Mononuclear cell (primary cell): Measurements from ENCODE around the gene SH3RF2. TPM values are rescaled to one million over a fixed set of nuclear protein-coding genes. Genes with fewer than 3 reads are reported as not detected.
"Not testable (repeated sequence)": the region's sequence is repeated elsewhere in the genome, so short reads cannot be mapped to it uniquely, and the experiment has no call there.

ENCODE experiments used
- H3K27me3 ChIP-seq: 2 replicates; pipeline ENCODE4 v1.6.0; 2011; ENCODE audit warnings: low read length, control low read depth; ENCODE audit not compliant: insufficient read depth
- H3K4me1 ChIP-seq: 2 replicates; pipeline ENCODE4 v1.5.1; 2011; ENCODE audit warnings: mild to moderate bottlenecking, low read length, control low read depth; ENCODE audit not compliant: insufficient read depth
- H3K4me3 ChIP-seq: 2 replicates; pipeline ENCODE4 v1.5.1; 2011; ENCODE audit warnings: mild to moderate bottlenecking, low read length, moderate library complexity
- H3K9me3 ChIP-seq: 2 replicates; pipeline ENCODE4 v1.5.1; 2011; ENCODE audit warnings: low read depth, mild to moderate bottlenecking, control low read depth, low read length
- total RNA-seq: library from RNA; depleted of rRNA; stranded (reverse); fragments of >200 nt; gene quantifications from one replicate; pipeline ENCODE4 v1.2.3, GENCODE V29; 2012

The SH3RF2 gene
- total RNA-seq, 1 donor, result 0.31 TPM

DNA sequence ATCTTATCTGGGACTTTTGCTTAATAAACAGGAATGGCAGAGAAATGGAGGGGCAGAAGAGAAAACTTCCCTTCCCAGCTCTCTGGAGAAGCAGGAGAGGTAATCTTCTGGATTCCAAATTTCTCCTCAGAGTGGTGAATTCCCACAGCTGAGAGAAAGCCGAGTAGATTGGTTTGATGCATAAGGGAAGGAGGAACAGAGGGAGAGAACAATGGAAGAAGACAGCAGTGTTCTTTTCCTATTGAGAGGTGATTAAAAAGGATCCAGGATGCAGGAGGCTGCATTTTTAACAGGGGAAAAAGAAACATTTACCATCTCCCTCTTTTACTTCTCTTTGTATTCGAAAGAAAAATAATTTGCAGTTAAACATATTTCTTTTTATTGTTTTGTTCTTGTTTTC lies 13.1 kb downstream of the SH3RF2 start:
- H3K4me1 ChIP-seq, result no peaks in the 10 kb centered on the region
- H3K27me3 ChIP-seq, result peaks cover 9% of the 10 kb centered on the region
- no peaks in the 10 kb centered on the region for H3K9me3 ChIP-seq
- H3K4me3 ChIP-seq, result no peak overlapping the region

DNA sequence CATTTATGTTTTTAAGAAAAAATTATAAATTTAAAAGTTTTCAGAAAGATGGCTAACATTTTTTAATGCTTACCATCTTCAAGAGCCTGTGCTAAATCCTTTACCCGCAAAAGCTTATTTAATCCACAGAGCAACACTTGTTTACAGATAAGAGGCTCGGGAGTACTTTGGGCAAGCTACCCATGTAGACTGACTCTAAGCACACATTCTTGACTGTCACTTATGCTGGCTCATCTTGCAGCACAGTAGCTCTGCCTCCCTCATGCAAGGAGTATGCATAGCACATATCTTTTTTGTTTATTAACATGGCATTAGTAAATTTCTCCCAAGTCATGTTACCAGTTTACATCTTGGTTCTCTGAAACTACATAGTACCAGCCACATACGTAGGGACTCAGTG lies 14.7 kb downstream of the SH3RF2 start:
- Histone ChIP-seq H3K4me3 (no peak overlapping the region), H3K27me3 (peaks cover 9% of the 10 kb centered on the region), H3K9me3 (no peaks in the 10 kb centered on the region), H3K4me1 (no peaks in the 10 kb centered on the region)

- H3K4me1 ChIP-seq, result no peaks in the 10 kb centered on the region
- H3K4me3 ChIP-seq, result no peak overlapping the region
- H3K9me3 ChIP-seq, result no peaks in the 10 kb centered on the region
- peaks cover 9% of the 10 kb centered on the region for H3K27me3 ChIP-seq
These were observed 16.8 kb downstream of the SH3RF2 start for GRCh38 chr5:145953202-145953601.

DNA sequence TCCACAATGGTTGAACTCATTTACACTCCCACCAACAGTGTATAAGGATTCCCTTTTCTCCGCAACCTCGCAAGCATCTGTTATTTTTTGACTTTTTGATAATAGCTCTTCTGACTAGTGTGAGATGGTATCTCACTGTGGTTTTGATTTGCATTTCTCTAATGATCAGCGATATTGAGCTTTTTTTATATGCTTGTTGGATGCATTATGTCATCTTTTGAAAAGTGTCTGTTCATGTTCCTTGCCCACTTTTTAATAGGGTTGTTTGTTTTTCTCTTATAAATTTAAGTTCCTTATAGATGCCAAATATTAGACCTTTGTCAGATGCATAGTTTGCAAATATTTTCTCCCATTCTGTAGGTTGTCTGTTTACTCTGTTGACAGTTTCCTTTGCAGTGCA lies 17.8 kb downstream of the SH3RF2 start:
- not testable (repeated sequence) for H3K4me3 ChIP-seq, H3K4me1 ChIP-seq, H3K27me3 ChIP-seq, H3K9me3 ChIP-seq

GRCh38 chr5:145957388-145957787 lies 21.0 kb downstream of the SH3RF2 start:
- no peaks in the 10 kb centered on the region for H3K4me1 ChIP-seq
- H3K9me3 ChIP-seq, result no peaks in the 10 kb centered on the region
- no peaks in the 10 kb centered on the region for H3K27me3 ChIP-seq
- no peak overlapping the region for H3K4me3 ChIP-seq

DNA sequence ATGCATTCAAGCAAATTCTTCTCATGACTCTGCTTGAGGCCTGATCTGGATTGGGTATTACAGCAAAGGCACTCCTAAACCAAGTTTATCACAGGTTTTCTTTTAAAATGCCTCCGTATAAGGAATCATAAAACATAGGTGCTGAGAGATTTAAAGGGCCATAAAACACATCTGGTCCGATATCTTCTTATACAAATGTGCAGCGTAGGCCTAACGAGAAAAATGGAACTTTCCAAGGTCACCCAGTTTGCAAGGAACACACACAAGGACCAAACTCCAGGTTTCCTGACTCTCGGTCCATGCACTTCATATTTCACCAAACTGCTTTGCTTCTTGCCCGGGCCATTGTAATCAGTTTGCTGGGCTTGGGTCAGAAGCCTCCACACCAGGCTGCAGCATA lies 22.1 kb downstream of the SH3RF2 start:
- no peaks in the 10 kb centered on the region for H3K27me3 ChIP-seq
- H3K4me1 ChIP-seq, result no peaks in the 10 kb centered on the region
- H3K4me3 ChIP-seq, result no peak overlapping the region
- H3K9me3 ChIP-seq, result no peaks in the 10 kb centered on the region

GRCh38 chr5:145960166-145960565 lies 23.8 kb downstream of the SH3RF2 start:
- H3K4me1 ChIP-seq, result no peaks in the 10 kb centered on the region
- no peak overlapping the region for H3K4me3 ChIP-seq
- no peaks in the 10 kb centered on the region for H3K9me3 ChIP-seq
- H3K27me3 ChIP-seq, result no peaks in the 10 kb centered on the region

GRCh38 chr5:145960848-145961600 lies 24.6 kb downstream of the SH3RF2 start:
- Histone ChIP-seq H3K4me3 (no peak overlapping the region), H3K4me1 (no peaks in the 10 kb centered on the region), H3K9me3 (no peaks in the 10 kb centered on the region), H3K27me3 (peaks cover 2% of the 10 kb centered on the region)

DNA sequence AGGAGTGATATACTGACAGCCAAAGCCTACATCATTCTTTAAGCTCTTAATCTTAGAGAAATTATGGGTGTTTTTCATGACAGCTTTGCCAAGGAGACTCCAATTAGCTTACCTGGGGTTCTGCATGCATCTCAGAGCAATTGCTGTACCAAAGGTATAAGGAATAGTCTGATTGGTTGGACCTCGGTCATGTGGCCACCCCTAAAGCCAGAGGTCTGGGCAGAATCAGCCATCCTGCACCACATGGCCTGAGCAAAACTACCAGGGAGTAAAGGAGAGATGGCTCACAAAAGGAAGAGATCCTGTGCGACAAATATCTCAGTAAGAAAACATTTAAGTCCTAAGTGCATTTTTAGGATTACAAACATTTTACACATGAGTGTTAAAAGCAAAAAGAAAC lies 25.6 kb downstream of the SH3RF2 start:
- Histone ChIP-seq H3K4me3 (no peak overlapping the region), H3K27me3 (peaks cover 2% of the 10 kb centered on the region), H3K4me1 (no peaks in the 10 kb centered on the region), H3K9me3 (no peaks in the 10 kb centered on the region)

GRCh38 chr5:145964008-145964407 lies 27.6 kb downstream of the SH3RF2 start:
- not testable (repeated sequence) for H3K9me3 ChIP-seq, H3K4me1 ChIP-seq, H3K4me3 ChIP-seq

DNA sequence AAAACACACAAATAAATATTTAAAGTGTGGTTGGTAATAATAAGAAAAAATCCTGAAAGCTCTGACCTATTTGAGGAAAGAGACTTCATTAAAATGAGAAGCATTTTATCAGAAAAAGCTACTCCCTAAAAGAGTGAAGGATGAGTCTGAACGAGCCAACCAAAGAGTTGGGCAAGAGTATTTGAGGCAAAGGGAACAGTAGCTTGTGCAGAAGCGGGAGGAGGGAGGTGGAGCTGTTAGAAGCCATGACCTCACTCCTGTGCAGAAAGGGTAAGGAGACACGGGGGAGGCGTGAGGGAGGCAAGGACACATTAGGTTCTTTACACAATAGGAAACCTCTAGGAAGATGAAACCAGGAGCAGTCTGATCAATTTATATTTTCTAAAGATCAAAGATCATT lies 29.4 kb downstream of the SH3RF2 start:
- no peaks in the 10 kb centered on the region for H3K4me1 ChIP-seq
- H3K9me3 ChIP-seq, result no peaks in the 10 kb centered on the region
- H3K27me3 ChIP-seq, result peaks cover 2% of the 10 kb centered on the region
- no peak overlapping the region for H3K4me3 ChIP-seq

More at GRCh38 chr5:145964008-145964407, 27.6 kb downstream of the SH3RF2 start:
- H3K27me3 ChIP-seq, result not testable (repeated sequence)

- no peaks in the 10 kb centered on the region for H3K9me3 ChIP-seq
These were observed 30.9 kb downstream of the SH3RF2 start for GRCh38 chr5:145967296-145967695.

DNA sequence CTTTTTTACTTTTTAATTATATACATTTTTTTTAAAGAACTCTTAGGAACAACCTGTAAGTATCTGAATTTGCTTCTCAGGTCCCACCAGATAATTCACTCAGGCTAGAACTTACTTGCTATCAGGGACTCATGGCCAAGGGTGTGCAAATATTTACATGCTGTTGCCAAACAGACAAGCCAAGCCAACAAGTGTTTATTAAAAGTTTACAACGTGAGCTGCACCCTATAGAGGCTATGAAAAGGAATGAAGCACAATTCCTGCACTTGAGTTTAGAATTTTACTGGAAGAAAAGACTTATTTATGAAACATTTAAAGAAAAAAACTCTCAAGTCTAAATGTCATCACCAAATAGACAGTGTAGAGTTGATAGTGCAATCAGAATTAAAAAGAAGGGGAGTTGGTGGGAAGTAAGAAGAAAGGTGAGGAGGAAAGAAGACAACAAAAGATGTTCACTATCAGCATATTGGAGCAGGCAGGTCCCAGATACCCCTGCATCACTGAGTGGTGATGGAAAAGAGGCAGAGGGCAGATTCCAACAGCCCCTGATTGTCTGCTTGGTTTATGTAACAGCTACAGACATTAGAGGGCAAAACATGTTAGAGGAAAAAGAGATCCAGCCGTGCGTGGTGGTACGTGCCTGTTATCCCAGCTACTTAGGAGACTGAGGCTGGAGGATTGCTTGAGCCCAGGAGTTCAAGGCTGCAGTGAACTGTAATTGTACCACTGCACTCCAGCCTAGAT lies 32.8 kb downstream of the SH3RF2 start:
- no peaks in the 10 kb centered on the region for H3K4me1 ChIP-seq
- no peaks in the 10 kb centered on the region for H3K9me3 ChIP-seq
- H3K27me3 ChIP-seq, result peaks cover 2% of the 10 kb centered on the region
- no peak overlapping the region for H3K4me3 ChIP-seq

More at GRCh38 chr5:145967296-145967695, 30.9 kb downstream of the SH3RF2 start:
- Histone ChIP-seq H3K27me3 (peaks cover 2% of the 10 kb centered on the region), H3K4me1 (no peaks in the 10 kb centered on the region), H3K4me3 (no peak overlapping the region)

DNA sequence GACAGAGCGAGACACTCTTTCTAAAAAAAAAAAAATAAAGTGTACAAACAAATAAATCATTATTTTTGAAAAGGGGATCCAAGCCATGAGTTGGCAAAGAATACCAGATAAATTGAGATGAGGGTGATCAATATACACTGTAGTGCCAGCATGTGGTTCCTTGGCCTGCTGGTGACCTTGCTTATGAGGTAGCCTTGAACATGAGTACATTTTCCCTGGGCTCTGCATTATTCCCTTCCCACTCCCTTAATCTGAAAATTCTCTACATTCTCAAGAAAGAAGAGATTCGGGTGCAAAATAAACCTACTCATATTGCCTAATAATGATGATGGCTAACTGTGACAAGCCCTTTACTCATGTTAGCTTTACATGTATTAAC lies 33.3 kb downstream of the SH3RF2 start:
- no peaks in the 10 kb centered on the region for H3K4me1 ChIP-seq
- peaks cover 2% of the 10 kb centered on the region for H3K27me3 ChIP-seq
- no peak overlapping the region for H3K4me3 ChIP-seq
- H3K9me3 ChIP-seq, result no peaks in the 10 kb centered on the region

DNA sequence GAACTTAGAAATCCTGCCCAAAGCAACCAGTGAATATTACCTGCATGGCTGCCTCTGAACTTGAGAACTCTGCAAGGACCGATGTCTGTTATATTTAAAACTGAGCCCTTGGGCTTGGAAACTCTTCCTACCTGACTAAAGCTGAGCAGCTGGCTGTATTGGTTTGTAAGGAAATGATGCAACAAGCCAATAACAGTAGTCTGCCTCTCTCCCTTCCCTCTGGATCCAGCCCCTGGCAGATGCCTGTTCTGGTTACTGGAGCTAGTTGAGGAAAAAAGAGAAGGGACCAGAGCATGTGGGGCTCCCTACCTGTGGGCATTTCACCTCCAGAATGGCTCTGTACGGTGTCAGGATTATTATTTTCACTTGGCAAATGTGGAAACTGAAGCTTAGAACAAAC lies 34.7 kb downstream of the SH3RF2 start:
- no peaks in the 10 kb centered on the region for H3K9me3 ChIP-seq
- no peaks in the 10 kb centered on the region for H3K27me3 ChIP-seq
- no peaks in the 10 kb centered on the region for H3K4me1 ChIP-seq
- no peak overlapping the region for H3K4me3 ChIP-seq

DNA sequence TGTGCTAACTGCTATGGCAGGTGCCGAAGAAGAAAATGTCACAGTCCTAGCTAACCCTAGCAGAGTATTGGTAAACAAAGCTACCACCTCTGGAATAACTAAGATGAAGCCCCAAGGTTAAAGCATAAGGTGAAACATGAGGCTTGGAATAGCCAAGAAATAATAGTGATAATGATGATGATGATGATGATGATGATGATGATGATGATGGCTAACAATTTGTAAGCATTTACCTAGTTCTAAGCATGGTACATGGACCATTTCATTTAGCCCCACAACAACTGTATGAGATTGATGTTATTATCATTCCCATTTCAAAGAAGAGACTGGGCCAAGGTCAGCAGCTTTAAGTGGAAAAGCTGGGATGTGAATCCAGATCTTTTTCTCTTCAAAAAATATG lies 35.3 kb downstream of the SH3RF2 start:
- Histone ChIP-seq H3K27me3 (no peaks in the 10 kb centered on the region), H3K9me3 (no peaks in the 10 kb centered on the region), H3K4me1 (no peaks in the 10 kb centered on the region), H3K4me3 (no peak overlapping the region)
